Activated naive CD8-positive, alpha-beta T cell treated with anti-CD3 and anti-CD28 coated beads, Interleukin-2, amount 50 U/mL, for 16 hours (primary cell): ENCODE measurements around the gene ZNF775.

Experiments
- DNase-seq: peaks from one replicate; pipeline ENCODE4 v3.0.0-alpha.2; 2020; ENCODE audit warnings: low read depth, low spot score

Gene ZNF775

DNA sequence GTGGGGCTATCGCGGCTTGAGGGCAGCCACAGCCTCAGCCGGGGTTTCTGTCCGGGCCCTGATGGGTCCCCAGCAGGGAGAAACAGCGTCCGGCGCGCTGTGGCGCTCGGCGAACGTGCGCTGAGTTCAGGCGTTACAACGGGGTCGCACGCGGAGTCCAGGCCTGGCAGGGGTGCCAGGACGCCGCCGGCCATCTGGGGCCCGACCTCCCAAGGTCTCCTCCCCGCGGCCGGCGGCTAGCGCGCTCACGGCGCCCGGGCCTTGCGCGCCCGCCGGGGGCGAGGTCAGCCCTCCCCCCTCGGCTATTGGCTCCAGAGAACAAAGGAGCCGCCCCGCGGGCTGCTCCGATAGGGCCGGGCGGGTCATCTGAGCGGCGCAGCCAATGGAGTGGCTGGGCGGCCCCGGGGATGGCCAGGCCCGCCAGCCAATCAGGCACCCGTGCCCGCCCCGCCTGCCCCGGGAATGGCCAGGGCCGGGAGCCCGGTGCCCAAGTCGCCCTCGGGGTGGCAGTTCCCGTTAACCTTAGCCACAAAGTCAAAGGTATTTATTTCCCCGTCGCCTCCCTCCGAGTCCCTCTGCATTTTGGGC, at the start of gene ZNF775:
Gene ZNF775, plus strand, starts transcription at position 478 of the 588 bp plus-strand sequence. CDS start 9,141 bp downstream, outside the sequence.
- DNase-seq, result peak; percentile 80

DNA sequence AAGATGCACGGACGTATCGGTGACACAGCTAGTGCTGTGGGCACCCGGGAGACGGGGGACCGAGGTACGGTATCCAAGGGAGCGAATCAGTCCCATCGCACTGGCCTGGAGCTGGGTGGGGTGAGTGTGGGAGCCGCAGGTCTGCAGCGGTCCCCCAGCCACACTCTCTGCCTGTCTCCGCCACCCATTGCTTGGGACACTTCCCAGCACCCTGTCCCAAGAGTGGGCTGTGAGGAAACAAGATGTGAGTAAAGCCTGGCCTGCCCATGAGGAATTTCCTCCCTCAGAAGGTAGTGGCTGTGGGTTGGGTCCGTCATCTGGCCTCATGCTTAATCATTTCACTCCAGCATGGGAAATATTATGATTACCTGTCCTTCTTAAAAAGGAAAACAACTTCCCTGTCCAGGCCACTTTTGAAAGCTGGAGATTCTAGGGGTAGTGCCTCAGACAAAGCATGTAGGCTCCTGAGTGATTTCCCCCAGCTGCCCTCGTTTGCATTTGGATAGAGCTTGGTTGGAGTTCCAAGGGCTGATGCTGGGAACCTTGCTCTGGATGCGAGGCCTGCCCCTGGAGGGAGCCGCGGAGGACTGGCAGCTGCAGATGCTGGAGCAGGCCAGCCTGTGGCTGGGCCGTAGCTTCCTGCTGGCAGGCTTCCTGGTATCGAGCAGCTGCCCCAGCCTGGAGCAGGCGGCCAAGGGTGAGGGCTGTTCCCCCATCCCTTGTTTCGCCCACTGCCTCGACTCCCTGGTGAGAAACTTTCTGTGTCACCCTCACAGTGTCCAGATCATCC, 49.6 kb upstream of the ZNF775 start:
- no peak for DNase-seq

DNA sequence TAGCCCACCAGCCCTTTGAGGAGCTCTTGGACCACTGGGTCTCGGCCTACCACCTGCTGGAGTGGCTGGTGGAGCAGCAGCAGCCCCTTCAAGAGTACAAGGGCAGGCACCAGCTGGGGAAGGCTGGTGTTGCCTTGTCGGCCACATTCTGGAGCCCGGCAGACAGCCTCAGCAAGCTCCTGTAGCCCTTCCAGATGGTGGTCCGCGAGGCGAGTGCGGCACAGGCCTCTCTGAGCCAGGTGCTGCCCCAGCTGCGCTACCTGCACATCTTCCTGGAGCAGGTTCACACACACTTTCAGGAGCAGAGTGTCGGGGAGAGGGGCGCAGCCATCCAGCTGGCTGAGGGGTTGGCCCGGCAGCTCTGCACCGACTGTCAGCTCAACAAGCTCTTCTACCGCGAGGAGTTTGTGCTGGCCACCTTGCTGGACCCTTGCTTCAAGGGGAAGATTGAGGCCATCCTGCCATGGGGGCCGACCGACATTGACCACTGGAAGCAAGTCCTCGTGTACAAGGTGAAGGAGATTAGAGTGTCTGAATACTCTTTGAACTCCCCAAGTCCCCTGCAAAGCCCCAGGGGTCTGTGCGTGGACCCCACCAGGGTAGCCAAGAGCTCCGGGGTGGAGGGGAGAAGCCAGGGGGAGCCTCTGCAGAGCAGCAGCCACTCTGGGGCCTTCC, 48.8 kb upstream of the ZNF775 start:
- no peak for DNase-seq

DNA sequence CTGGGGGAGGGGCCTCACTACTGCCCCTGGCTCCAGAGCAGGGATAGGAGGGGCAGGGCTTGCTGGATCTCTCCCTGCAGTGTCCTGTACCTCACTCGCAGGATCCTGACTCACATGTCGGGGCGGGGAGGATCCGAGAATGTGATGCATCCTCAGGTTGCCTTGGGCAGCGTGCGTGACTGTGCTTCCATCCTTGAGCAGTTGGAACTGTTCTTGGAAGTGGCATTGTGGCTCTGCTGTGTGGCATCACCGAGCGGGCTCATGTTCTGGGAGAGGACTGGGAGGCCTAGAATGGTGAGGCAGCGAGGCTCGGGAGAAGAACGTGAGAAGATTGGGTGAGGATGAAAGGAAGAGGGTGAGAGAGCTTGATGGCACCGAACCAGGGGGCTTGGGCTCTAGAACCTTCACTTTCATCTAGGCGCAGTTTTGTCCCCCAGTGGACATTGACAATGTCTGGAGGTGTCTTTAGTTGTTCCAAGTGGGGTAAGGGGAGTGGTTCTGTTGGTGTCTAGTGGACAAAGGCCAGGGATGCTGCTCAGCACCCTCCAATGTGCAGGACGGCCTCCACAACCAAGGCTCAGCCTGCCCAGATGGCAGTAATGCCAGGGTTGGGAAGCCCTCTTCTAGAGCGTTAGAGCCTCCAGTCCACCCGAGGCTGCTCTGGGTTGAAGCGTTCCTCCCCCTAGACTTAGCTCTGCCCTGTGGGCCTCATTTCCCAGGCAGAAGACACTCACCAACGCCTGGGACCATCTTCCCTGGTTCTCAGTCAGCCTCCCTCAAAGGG, 46.1 kb upstream of the ZNF775 start:
- no peak for DNase-seq

DNA sequence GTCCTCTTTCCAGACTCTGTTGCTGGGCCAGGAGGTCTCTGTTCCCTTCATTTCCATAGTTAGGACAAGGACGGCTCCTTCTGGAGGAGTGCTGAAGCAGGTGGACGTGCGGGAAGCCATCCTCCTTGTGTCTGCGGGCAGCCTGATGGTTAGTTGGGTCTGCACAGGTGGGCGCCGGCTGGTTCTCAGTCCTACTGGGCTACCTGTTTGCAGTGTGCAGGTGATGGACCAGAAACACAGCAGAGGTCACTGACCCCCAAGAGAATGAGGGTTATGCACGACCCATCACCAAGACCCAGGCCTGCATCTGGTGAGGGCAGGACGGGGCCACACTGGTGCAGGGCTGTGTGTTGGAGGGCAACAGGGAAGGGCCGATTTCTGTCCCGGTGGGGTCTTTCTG, 45.5 kb upstream of the ZNF775 start:
- no peak for DNase-seq

DNA sequence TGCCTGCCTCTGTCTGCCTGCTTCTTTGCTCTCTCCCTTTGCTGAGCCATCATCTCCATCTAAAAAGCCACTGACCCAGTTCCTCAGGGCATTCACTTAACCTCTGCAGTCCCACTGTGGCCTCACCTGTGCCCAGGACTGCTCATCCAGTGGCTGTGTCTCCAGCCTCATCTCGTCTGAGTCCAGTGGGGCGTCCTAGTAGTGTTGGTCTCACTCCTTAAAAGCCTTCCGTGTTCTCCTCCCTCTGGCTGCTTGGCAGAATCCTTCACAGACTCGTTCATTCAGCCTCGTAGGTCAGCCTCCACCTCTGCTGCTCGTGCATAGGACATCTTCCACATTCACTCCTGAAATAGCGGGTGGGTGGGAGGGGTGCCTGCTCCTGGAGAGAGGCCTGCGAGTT, 45.0 kb upstream of the ZNF775 start:
- no peak for DNase-seq

DNA sequence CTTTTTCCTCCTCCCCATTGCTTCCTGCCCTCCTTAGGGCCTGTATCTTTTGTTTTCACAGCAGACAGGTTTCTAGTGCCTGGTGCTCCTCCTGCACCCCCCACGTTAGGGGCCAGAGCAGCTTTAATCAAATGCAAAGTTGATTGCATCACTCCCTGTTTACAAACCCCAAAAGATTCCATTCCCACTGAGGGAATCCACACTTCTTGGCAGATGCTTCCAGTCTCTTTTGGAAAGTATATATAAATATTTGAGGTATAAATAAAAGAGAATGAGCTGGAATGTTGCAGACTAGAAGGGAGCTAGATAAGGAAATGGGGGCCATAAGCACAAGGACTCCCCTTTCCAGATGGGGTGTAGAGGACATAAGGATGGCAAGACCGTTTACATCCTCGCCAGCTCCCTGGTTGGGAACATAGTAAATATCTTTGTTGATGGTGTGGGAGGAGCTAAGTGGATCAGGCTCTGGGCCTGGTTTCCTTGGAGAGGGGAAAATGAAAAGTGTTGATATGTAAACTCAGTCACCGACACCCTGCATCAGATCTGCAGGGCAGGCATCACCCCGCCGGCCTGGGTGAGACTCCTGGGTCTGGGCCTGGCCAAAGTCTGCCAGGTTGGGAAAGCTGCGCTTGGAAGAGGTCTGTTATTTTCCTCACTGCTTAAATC, 43.9 kb upstream of the ZNF775 start:
- DNase-seq, result no peak

DNA sequence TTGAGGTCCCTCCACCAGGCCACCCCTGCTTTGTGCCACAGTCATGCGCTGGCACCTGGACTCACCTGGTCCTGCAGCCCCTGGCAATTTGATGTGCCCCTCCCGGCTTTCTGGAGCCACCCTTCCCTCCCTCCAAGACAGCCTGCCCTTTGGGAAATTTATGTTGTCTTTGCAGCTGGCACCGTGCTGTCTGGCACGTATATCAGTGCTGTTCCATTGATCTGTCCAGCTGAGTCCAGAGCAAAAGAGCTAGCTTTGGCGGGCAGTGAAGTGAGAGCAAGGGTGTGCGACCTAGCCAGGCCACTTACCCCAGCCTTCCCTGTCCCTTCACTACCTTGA, 43.4 kb upstream of the ZNF775 start:
- no peak for DNase-seq

DNA sequence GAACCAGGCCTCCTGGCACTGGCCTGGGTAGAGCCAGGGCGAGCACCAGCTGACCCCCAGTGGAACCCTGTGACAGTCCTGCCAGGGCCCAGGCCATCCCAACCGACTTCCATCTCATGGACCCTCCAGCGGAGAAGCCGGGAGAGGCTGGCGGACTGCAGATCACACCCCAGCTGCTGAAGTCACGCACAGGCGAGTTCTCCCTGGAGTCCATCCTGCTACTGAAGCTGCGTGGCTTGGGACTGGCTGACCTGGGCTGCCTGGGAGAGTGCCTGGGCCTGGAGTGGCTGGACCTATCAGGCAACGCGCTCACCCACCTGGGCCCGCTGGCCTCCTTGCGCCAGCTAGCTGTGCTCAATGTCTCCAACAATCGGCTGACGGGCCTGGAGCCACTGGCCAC, 42.4 kb upstream of the ZNF775 start:
- DNase-seq, result no peak

DNA sequence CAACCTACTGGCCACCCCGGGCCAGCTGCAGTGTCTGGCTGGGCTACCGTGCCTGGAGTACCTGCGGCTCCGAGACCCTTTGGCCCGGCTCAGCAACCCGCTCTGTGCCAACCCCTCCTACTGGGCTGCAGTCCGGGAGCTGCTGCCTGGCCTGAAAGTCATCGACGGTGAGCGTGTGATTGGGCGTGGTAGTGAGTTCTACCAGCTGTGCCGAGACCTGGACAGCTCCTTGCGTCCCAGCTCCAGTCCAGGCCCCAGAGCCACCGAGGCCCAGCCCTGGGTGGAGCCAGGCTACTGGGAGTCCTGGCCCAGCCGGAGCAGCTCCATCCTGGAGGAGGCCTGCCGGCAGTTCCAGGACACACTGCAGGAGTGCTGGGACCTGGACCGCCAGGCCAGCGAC, 42.0 kb upstream of the ZNF775 start:
- DNase-seq, result no peak

DNA sequence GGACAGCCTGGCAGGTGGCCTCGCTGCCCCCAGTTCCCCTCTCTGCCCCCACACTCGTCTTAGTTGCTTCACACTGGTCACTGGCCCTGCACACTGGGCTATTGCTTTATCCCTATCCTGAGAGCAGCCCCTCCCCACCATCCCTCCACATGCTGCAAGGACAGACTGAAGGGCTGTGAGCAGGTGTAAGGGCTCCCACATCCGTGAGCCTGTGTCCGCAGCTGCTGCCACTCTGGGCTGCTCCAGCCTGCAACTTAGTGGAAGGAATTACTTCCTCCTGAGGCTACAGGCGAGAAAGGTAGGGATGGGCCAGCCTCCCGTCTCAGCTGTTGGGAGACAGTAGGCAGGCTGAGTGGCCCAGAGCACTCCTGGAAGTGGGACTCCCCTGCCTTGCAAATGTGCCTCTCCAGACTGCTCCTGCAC, 41.5 kb upstream of the ZNF775 start:
- DNase-seq, result no peak

DNA sequence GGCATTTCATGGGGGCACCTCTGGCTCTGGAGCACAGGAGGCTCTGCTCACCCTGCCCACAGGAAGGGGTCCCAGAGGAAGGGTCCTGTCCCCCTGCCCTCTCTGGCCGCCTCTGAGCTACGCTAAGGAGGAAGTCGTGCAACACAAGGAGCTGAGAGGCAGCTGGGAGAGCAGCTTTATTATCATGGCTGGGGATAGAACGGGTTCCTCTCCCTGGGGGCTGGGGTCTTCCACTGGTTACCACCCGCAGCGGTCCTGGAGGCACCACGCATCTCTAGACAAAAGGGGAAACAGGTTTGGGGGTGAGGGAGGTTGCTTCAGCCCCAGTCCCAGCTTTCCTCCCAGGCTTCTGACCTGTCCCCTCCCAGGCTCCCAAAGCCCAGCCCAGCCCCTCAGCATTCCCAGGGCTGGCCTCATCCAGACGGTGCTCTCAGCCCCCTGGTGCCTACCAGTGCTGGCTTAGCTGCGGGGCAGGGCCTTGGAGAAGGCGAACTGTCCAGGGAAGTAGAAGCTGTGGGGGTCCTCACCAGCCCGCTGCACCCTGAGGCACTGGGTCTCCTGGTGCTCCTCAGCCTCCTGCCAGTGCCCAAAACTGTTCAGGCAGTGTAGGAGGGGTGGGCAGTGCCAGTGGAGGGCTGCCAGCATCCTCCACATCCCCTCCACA, 40.8 kb upstream of the ZNF775 start:
- no peak for DNase-seq

DNA sequence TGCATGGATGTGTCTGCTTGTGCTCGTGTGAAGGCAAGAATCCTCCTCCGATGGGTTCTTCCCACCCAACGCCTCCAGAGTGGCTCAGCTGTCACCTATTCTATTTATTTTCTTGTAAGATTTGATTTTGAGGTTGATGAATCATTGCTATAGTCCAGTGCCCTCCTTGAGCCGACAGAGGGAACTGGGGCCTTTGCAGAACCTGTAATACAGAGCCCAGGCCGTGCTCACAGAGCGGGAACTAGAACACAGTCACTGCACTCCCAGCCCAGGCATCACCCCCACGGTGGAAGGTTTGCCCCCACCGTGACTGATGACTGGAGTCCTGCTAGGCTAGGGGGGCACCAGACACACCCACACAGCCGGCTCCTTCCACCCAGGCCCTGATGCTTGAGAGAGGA, 39.7 kb upstream of the ZNF775 start:
- DNase-seq, result no peak

DNA sequence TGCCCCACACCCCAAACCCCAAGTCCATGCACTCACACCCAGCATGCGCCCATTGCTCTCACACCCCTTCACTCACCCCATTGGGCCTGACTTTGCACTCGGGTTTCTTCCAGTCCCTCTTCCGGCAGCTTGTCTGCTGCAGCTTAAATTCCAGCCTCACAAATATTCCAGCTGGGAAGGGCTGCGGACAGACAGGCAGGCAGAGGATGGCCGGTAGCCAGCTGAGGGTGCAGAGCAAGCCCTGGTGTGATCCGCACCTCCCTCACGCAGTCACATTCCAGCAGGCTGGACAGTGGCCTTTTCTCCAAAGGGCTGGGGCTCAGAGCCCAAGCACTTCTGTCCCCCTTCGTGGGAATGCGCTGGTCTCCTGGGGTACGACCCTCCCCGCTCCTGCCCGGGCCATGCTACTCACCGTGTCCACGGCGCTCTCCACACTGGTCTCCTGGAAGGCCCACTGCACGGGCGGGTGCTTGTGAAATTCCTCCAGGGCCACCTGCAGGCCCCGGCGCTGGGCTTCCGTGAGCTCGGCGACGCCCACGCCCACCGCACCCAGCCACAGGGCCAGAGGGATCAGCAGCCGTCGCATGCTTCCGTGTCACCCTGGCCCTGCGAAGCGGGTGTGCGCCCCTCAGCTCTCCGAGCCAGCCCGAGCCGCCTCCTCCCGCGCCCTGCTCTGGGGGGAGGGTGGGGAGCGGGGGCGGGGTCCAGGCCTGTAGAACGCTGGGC, 38.9 kb upstream of the ZNF775 start:
- DNase-seq, result no peak

DNA sequence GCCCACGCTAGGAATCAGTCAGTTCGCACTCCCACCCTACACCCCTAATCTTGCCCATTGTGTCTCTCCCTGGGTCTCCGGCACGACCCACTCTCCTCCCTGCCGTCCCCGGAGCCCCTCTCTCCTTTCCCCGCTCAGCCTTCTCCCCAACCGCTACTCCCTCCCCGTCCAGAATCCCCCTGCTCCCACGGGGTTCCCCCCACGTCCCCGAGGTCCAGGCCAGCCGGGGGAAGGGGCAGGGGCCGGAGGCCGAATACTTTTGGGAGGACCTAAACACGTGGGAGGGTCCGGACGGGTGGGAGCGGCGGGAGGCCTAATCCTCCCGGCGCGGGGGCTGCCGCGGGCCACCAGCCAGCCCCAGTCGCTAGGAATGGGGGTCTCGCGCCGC, 38.3 kb upstream of the ZNF775 start:
- DNase-seq, result no peak

DNA sequence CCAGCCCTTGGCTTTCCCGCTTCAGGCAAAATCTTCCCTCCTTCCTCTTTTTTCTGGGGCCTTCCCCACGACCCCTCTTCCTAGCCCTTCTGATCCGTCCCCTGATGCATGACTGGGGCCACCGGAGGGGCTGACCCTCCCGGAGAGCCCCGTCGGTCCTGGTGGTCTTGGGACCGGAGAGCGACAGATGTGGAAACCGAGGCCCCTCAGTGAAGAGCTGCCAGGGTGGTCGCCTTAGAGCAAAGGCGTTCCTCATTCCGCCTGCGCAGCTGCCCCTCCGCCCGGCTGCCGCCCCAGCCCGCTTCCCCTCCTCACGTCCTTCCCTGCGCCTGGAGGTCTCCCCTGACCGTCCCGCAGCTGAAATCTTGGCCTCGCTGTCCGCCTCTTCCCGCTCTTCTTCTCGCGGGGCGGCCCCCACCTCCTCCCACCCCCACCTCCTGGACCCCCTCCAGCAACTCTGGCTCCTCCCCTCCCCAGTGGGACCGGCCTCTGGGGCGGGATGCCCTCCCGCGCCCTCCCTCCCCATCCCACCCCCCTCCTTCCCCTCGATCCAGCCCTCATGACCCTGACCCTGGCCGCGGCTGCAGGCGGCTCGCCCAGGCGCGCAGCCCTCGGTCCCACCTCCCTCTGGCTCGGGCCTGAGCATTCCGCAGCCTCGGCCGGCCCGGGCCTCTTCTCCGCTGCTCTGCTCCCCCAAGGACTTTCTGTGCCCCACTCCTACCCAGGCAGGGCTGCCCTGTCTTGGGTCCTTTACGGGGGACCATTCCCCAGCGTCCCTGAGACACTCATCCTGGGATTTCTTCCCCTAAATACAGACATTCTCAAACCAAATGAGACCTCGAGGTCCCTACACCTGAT, 37.6 kb upstream of the ZNF775 start, which contains the start of gene RARRES2:
Gene RARRES2, minus strand, starts transcription at position 367 of the 858 bp plus-strand sequence. CDS start 1,020 bp downstream, outside the sequence.
- no peak for DNase-seq

DNA sequence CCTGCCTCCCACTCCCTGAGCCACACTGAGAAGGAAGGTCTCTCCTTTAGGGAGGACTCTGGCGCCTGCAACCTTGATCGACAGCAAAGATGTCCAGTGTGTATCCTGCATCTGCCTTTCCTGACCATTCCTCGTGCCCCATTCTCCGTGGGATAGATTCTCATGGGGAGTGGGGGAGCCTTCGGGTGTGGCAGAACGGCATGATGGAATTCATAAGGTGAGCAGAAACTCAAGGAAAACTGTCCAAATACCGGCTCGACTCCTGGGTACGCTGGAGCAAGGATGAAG, 37.1 kb upstream of the ZNF775 start:
- DNase-seq, result no peak

DNA sequence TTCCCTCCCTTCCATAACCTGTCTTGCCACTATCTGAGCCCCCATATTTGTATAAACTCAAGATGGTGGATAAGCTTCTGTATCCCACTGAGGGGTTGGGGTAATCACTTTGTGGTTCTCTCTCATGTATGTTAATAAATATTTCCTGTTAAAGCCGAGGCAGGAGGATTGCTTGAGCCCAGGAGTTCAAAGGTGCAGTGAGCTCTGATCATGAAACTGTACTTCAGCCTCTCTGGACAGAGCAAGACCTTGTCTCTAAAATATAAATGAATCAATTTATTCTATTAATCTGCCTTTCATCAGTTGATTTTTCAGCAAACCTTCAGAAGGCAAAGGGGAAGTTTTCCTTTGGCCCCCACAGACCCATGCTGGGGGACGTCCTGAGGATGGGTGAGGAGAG, 35.9 kb upstream of the ZNF775 start:
- DNase-seq, result no peak

DNA sequence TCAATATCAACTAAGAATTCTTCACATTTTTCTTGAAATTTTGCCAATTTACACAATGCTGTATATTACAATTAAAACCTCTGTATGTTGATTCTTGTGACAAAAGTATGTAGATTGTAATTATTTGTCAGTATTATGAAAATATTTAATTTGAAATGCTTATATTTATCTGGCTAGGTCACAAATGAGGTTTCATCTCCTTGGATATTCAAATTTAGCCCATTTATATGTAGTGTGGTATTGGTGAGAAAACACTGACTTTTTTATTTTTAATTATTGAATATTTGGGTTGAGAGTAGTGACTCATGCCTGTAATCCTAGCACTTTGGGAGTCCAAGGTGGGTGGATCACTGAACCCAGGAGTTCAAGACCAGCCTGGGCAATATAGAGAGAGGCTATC, 34.8 kb upstream of the ZNF775 start:
- no peak for DNase-seq

DNA sequence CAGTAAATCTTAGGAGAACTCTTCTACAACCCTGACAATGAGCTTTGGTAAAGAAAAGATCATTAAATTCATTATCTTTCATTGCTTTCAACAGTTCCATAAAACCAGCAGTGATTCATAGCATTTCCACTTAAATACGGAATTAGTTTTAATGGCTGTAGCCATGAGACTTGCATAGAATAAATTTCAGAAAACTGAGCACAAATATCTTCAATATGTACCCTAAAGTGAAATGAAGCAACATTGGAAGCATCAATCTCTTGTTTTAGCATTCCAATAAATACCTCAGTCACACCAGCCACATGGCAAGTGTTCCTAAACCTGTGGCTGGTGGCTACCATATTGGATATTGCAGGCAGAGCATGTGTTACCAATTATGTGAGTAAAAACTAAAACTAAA, 34.1 kb upstream of the ZNF775 start:
- DNase-seq, result no peak
